GM21717 (cell line): Measurements from ENCODE around the gene SIRT5.

Source experiments
- ATAC-seq: cut with Tn5 transposase; IDR thresholded peaks from one replicate; pipeline ENCODE4 v1.9.1; 2021; ENCODE audit warnings: mild to moderate bottlenecking, moderate library complexity; ENCODE audit not compliant: unreplicated experiment

The SIRT5 gene

DNA sequence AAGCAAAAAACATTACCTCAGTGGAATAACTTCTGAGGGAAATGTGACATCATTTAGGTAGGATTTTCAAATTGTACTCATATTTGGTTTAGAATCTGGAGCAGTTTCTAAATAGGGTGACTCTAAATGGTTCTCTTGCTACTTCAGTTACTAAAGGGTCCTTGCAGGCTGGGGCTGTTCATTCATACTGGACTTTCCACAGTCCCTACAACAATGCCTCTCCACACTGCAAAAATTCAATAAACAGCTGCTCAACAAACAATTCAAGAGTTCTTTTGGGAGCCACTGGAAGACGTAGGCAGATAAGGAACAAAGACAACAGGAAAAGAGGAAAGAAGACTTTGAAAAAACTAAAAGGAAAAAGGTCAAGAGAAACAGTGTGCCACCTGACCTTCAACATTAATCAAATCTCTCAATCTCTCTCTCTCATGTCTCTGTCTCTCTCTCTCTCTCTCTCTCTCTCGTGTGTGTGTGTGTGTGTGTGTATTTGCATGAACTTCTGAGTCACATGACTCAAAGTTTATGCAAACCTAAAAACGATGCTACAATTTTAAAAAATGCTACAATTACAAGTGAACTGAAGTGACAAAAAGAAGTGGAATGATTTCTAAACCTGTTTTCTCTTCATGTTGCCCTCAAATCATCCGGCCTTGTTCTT, 55.2 kb downstream of the SIRT5 start:
- ATAC-seq: no peak

DNA sequence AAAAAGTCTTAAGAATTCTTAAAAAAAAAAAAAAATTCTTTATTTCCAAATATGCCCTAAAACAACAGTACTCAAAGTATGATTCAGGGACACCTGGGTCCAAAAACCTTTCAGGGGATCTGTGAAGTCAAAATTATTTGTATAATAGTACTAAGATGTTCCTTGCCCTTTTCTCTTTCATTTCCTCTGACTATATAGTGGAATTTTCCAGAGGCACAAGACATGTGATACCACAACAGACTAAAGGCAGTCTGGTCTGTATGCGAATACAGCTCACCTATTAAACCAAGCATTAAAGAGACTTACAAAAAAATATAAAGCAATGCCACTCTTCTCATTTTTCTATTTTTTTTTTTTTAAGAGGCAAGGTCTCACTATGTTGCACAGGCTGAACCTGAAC, 56.1 kb downstream of the SIRT5 start:
- ATAC-seq: no peak

DNA sequence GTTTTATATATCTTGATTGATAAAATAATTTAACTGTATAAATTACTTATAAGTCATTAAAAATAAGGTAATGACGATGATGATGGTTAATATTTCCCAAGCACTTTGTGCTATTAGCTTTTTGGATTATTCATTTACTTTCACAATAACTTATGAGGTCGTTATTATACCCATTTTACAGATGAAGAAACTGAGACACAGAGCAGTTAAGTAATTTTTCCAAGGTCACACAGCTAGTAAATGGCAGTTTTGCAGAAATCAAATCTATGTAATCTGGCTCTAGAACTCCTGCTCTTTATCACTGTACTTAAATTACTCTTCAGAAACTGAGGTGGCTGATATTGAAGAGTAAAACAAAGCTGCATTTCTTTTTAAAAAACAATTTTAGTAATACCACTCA, 58.9 kb downstream of the SIRT5 start:
- no peak for ATAC-seq

DNA sequence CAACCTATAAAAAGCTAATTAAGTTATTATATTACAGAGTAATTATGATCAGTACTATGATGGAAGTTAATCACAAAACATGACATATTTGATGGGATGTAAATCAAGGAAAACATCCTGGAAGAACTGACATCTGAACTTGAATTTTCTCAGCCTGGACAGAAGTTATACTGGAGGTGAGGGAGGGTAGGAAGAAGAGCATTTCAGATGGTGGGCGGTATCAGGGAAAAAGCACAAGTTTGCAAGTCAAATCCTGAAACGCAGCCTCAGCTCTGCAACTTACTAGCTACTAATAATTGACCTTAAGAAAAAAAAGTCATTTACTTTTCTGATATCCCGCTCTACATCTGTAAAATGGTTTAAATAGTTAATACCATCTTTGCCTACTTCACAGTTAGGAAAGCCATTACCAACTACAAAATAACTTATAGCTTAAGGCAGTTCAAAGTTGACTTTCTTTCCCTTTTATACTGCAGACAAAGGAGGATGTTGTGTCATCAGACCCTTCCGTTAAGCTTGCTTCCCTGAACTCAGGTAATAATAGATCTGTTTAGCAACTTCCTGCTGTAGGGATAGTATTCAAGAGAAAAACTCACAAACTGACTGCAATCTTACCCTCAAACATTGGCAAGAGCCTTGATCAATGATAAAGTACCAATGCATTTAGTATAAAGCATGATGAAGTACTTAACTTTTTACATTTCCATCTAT, 61.7 kb downstream of the SIRT5 start:
- ATAC-seq: no peak

- ATAC-seq: no peak
These were observed 63.6 kb downstream of the SIRT5 start for GRCh38 chr6:13638014-13638413.

GRCh38 chr6:13638626-13639025, 64.2 kb downstream of the SIRT5 start:
- no peak for ATAC-seq

DNA sequence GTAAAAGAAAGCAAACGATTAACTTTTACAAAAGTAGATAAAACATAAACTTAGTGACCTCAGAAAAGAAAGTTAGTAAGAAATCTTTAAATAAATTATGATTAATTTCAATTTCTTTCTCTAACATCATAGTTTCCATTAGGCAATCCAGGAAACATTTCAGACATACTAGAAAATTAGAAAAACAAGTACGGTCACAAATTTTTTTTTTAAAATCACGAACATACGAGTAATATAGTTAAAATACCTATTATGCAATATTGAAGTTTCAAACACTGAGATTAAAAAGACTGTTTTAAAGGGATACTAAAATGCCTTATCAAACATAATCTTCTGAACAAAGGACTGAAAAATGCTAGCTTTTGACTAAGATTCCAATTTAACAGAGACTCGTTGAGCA, 66.9 kb downstream of the SIRT5 start:
- no peak for ATAC-seq

DNA sequence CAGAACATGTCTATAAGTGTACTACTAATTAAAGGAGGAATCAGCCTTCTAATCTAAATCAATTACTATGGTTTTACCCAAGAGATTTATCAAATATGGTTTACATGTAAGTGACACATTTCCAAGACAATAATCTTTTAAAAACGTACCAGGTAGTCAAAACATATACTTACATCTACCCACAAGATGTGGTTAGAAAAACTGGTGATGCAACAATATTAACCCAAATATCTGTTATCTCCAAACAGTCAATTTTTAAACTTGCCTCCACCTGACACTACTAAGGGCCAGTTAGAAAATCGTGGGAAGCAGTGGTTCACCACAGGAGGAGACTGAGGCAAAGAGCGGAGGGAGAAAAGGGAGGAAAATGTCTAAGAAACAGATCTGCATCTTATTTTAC, 68.7 kb downstream of the SIRT5 start:
- no peak for ATAC-seq

DNA sequence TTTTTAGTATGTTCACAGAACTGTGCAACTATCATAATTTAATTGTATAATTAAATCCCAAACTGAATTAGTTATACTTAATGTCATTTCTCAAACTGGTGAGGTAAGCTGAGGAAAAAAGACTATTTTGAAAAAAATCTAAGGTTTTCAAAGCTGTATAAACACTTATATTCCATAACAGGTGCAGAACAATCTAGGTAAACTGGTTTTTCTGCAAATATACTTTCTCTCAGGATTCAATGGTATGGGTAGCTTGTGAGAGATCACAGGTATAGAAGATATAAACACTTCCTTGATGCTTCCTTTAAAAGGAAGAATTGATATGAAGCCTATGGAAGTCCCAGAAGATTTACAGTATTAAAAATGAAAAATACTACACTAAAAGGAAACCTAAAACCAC, 74.4 kb downstream of the SIRT5 start:
- ATAC-seq: no peak

DNA sequence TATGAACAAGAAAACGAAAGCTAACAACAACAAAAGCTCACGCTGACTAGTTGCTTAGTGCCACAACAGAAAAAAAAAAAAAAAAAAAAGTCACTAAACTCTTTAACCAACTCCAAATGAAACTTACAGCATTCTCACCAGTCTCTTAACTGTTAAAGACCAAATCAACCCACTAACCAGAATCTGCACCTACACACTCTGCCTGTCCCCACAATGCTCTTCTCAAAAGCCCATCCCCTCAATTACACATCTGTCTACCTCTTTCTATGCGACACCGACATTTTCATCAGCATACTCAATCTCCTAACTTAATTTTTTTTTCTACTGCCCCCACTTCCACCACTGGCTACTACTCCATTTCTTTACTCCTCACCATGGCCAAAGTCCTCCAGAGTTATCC, 75.0 kb downstream of the SIRT5 start:
- ATAC-seq: no peak

DNA sequence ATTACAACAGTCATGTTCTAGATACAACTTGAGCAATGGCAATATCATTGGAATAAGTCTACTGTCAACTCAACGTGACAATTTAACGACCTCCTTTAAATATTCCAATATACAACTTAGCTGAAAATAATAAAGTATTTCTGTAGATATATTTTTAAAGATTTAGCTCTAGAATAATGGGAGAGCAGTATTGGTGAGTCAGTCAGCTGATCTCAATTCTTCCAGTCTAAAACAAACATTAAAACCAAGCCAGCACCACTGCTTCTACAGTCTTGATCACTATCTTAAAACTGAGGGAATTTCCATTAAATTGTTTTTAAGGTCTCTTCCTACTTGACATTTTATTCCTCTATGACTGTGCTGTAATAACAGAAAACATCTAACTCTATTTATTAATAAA, 78.9 kb downstream of the SIRT5 start:
- ATAC-seq: no peak

- no peak for ATAC-seq
These were observed 80.1 kb downstream of the SIRT5 start for GRCh38 chr6:13654496-13654895.

DNA sequence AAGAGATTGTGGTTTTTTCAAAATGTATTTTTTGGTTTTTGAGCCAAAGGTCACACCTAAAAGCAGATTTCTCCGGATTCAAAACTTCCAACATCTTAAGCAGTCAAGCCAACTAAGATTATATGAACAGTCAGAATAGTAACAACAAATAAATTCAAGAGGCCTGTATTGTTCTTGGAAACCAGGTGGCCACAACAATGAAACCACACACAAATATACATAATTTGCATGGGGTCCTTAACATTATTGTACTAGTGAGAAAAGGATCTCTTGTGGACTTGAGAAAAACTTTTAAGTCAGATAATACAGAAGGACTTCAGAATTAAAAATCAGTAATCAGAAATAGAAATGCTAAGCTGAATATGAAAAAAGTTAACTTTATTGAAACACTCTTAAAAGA, 81.3 kb downstream of the SIRT5 start:
- ATAC-seq: no peak

DNA sequence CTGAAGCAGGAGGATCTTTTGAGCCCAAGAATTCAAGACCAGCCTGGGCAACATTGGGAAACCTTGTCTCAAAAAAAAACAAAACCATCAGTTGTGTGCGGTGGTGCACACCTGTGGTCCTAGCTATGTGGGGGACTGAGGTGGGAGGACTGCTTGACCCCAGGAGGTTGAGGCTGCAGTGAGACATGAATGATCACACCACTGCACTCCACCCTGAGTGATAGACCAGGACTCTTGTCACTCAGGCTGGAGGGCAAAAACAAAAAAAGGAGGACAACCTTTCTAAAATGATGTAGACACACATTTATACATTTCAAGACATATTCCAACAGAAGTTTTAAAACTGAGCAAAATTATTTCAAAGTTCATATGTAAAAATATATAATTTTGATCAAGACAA, 85.9 kb downstream of the SIRT5 start:
- ATAC-seq: no peak

DNA sequence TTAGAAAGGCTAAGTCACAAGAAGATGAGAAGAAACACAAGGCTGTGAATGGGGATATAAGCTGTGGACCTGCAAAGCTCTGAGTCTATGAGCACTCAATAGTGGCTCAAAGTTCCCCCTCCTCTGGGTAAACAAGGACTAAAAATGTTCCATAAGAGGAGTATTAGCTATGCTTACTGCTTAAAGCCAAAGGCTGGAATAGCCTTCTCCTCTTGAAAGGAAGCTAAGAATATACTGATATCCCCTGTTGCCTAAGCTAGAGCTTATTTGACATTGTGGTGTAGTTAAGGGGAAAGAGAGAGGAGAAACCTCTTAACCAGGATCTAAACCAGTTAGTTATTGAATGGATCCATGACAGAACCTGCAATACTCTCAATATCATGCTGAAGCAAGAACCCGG, 86.5 kb downstream of the SIRT5 start:
- ATAC-seq: no peak

- no peak for ATAC-seq
These were observed 87.2 kb downstream of the SIRT5 start for GRCh38 chr6:13661647-13662046.

DNA sequence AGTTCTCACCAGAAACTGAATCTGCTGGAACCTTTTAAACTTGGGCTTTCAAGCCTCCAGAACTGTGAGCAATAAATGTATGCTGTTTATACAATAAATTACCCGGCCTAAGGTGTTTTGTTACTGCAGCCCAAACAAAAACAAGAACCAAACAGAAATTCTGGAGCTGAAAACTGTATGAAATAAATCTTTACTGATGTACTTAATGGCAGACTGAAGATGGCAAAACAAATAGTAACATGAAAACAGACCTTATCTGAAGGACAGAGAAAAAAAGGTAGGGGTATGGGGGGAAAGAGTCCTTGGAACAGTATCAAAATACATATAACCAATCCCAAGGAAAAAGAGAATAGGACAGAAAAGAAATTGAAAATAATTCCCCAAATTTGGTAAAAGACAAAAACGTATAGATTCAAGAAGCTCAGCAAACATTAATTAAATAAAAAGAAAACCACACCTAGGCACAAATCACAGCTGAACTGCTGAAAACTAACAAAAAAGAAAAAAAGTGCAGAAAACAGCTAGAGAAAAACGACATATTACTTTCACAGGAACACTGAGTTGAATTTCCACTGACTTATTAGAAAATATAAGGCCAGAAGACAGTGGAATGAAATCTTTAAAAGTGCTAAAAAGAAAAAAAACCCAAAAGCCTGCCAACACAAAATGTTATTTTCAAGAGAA, 88.4 kb downstream of the SIRT5 start:
- ATAC-seq: no peak

DNA sequence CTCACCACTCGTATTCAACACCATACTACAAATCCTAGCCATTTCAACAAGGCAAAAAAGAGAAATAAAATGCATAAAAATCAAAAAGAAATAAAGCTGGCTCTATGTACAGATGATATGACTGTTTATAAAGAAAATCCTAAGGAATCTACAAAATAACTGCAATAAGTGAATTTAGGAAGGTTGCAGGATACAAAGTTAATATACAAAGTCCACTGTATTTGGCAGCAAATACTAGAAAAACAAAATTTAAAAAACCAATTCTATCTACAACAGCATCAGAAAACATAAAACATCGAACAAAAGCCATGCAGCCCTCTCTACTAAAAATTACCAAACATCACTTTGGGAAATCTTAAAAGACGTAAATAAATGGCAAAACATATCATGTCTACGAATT, 89.6 kb downstream of the SIRT5 start:
- no peak for ATAC-seq
